Dermis microvascular lymphatic vessel endothelial cell (primary cell): ENCODE results near the gene NDUFA13. TPM values are rescaled to one million over a fixed set of nuclear protein-coding genes. Genes with fewer than 3 reads are reported as not detected.

Source experiments
- DNase-seq, 2 donors: peaks; one replicate each; pipeline versions ENCODE4 v3.0.0 to v3.0.0-alpha.2; 2010; ENCODE audit warnings: low read depth in 2 of 2
- total RNA-seq: library from RNA; depleted of rRNA; stranded (reverse); fragments of >200 nt; gene quantifications from 2 replicates; pipeline ENCODE4 v1.2.1, GENCODE V29; 2014

NDUFA13 gene
- total RNA-seq, 1 donor from 2014 or later: 250 TPM

- peak; percentile 5 to 54 for DNase-seq
Observed at GRCh38 chr19:19531951-19532805, 16.2 kb downstream of the NDUFA13 start.

- no peak for DNase-seq
Observed at GRCh38 chr19:19532806-19533701, 17.0 kb downstream of the NDUFA13 start.

- no peak for DNase-seq
Observed at GRCh38 chr19:19533841-19534240, 17.8 kb downstream of the NDUFA13 start.

GRCh38 chr19:19534556-19535265 lies 18.7 kb downstream of the NDUFA13 start:
- DNase-seq: no peak

- DNase-seq: no peak
Observed at GRCh38 chr19:19535311-19536191, 19.5 kb downstream of the NDUFA13 start.

- DNase-seq: no peak
Observed at GRCh38 chr19:19537075-19538048, 21.3 kb downstream of the NDUFA13 start.

- DNase-seq: no peak
Observed at GRCh38 chr19:19538061-19538784, 22.2 kb downstream of the NDUFA13 start, which contains the start of gene CILP2. TSS of gene CILP2 (plus strand) at chr19:19538265. CDS start at chr19:19538350, 85 bp downstream.

- no peak for DNase-seq
Observed at GRCh38 chr19:19538785-19539166, 22.8 kb downstream of the NDUFA13 start.

- no peak for DNase-seq
Observed at GRCh38 chr19:19539698-19540063, 23.7 kb downstream of the NDUFA13 start.

- peak in 1 of 2 donors; percentile 51 for DNase-seq
Observed at GRCh38 chr19:19540064-19540714, 24.2 kb downstream of the NDUFA13 start.

- peak in 1 of 2 donors; percentile 18 for DNase-seq
Observed at GRCh38 chr19:19540715-19541515, 24.9 kb downstream of the NDUFA13 start.

- DNase-seq: no peak
Observed at GRCh38 chr19:19541616-19542015, 25.6 kb downstream of the NDUFA13 start.

- DNase-seq: no peak
Observed at GRCh38 chr19:19542507-19542906, 26.5 kb downstream of the NDUFA13 start.

GRCh38 chr19:19543101-19543500 lies 27.1 kb downstream of the NDUFA13 start:
- no peak for DNase-seq

- DNase-seq: no peak
Observed at GRCh38 chr19:19543640-19544039, 27.6 kb downstream of the NDUFA13 start.

- DNase-seq: no peak
Observed at GRCh38 chr19:19544257-19544953, 28.4 kb downstream of the NDUFA13 start.
